ENCODE data around the gene ECSIT. TPM values are rescaled to one million over a fixed set of nuclear protein-coding genes. Genes with fewer than 3 reads are reported as not detected.

The ECSIT gene
- total and polyA plus RNA-seq, 11 donors = 69.7 to 242 (median 133) TPM

DNA sequence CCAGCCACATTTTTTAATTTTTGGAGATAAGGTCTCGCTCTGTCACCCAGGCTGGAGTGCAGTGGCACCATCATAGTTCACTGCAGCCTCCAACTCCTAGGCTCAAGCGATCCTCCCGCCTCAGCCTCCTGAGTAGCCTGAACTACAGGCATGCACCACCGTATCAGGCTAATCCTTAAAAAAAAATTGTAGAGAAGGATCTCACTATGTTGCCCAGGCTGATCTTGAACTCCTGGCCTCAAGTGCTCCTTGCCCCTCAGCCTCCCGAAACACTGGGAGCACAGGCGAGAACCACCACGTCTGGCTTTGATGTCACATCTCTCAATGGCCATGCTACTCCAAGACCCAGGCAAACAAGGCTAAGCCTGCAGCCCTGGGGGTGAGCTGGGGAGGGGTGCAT, 72.3 kb downstream of the ECSIT start:
- H3K27me3 ChIP-seq = peaks cover 0 to 24% (median 0%) of the 10 kb centered on the region in 9 donors
- no peak overlapping the region for H3K27ac ChIP-seq
- 83 to 91% (median 88%) methylated on average over 7 of the region's 7 CpGs for WGBS, 4 donors
- no peak overlapping the region for H3K4me3 ChIP-seq
- H3K4me1 ChIP-seq = peaks cover 0 to 3% (median 0%) of the 10 kb centered on the region in 12 donors
- H3K36me3 ChIP-seq = no peaks in the 10 kb centered on the region
- no peak for ATAC-seq
- H3K9me3 ChIP-seq = no peaks in the 10 kb centered on the region
- no peak for DNase-seq
- intact Hi-C loops (cut with DNase I) = no loop called here
- TF ChIP-seq CTCF (IDR thresholded peaks at IDR 0.05) (no peak), POLR2A (IDR thresholded peaks at IDR 0.05) (no peak)

Small RNAs within 50 kb of the gene (microRNA-seq; reads per million reads assigned to microRNA genes)
- 0 reads per million in 4 donors for gene MIR7974

Other genes starting within 250 kb of the ECSIT start
- not detected for gene TSPAN16, start 233.0 kb downstream of the ECSIT start, total RNA-seq
- gene TSPAN16, start 233.0 kb downstream of the ECSIT start, polyA plus RNA-seq = not detected
- 10 to 100 TPM in 3 of 9 donors, 1 to 10 TPM in 6; 5.4 to 15.1 (median 7.4) TPM for gene RAB3D, start 189.5 kb downstream of the ECSIT start, total RNA-seq
- gene RAB3D, start 189.5 kb downstream of the ECSIT start, polyA plus RNA-seq = 1 to 10 TPM; 2.5 to 3.9 TPM
- 100 to 1,000 TPM in 3 of 9 donors, 10 to 100 TPM in 6; 68.3 to 372 (median 83.9) TPM for gene TMEM205, start 182.9 kb downstream of the ECSIT start, total RNA-seq
- gene TMEM205, start 182.9 kb downstream of the ECSIT start, polyA plus RNA-seq = 100 to 1,000 TPM; 106 to 151 TPM
- gene CCDC159, start 182.6 kb downstream of the ECSIT start, total RNA-seq = 10 to 100 TPM; 13.6 to 26.2 (median 21.9) TPM
- 10 to 100 TPM; 11.5 to 34.9 TPM for gene CCDC159, start 182.6 kb downstream of the ECSIT start, polyA plus RNA-seq
- gene PLPPR2, start 173.7 kb downstream of the ECSIT start, total RNA-seq = 10 to 100 TPM in 6 of 9 donors, 1 to 10 TPM in 3; 4.5 to 24.8 (median 12.5) TPM
- gene PLPPR2, start 173.7 kb downstream of the ECSIT start, polyA plus RNA-seq = 10 to 100 TPM in 1 of 2 donors, 1 to 10 TPM in 1; 8.0 to 10.5 TPM
- 1 to 10 TPM in 7 of 9 donors, under 1 TPM in 2; 0.67 to 1.9 (median 1.5) TPM for gene SWSAP1, start 154.5 kb downstream of the ECSIT start, total RNA-seq
- gene SWSAP1, start 154.5 kb downstream of the ECSIT start, polyA plus RNA-seq = 1 to 10 TPM; 1.9 to 2.1 TPM
- gene EPOR, start 144.8 kb downstream of the ECSIT start, total RNA-seq = 1 to 10 TPM; 4.6 to 7.8 (median 5.7) TPM
- 1 to 10 TPM; 6.1 TPM for gene EPOR, start 144.8 kb downstream of the ECSIT start, polyA plus RNA-seq
- gene RGL3, start 109.8 kb downstream of the ECSIT start, total RNA-seq = 1 to 10 TPM; 2.1 to 5.0 (median 4.0) TPM
- 10 to 100 TPM in 1 of 2 donors, 1 to 10 TPM in 1; 2.2 to 11.3 TPM for gene RGL3, start 109.8 kb downstream of the ECSIT start, polyA plus RNA-seq
- gene ODAD3, start 94.0 kb downstream of the ECSIT start, total RNA-seq = under 1 TPM in 7 of 9 donors, not detected in 2; 0.18 to 0.69 (median 0.31) TPM
- gene ODAD3, start 94.0 kb downstream of the ECSIT start, polyA plus RNA-seq = under 1 TPM; 0.37 to 0.84 TPM
- gene PRKCSH, start 93.5 kb downstream of the ECSIT start, total RNA-seq = 100 to 1,000 TPM in 6 of 9 donors, 10 to 100 TPM in 3; 69.3 to 210 (median 120) TPM
- 100 to 1,000 TPM in 1 of 2 donors, 10 to 100 TPM in 1; 71.2 to 107 TPM for gene PRKCSH, start 93.5 kb downstream of the ECSIT start, polyA plus RNA-seq
- gene ELAVL3, start 48.1 kb downstream of the ECSIT start, total RNA-seq = under 1 TPM in 8 of 9 donors, not detected in 1; 0.08 to 0.75 (median 0.27) TPM
- under 1 TPM; 0.03 to 0.11 TPM for gene ELAVL3, start 48.1 kb downstream of the ECSIT start, polyA plus RNA-seq
- 1 to 10 TPM; 2.4 to 5.5 (median 3.8) TPM for gene ZNF653, start 23.3 kb downstream of the ECSIT start, total RNA-seq
- 1 to 10 TPM; 4.0 to 8.9 TPM for gene ZNF653, start 23.3 kb downstream of the ECSIT start, polyA plus RNA-seq
- 100 to 1,000 TPM in 6 of 9 donors, 10 to 100 TPM in 3; 68.6 to 979 (median 145) TPM for gene CNN1, start 9.7 kb upstream of the ECSIT start, total RNA-seq
- gene CNN1, start 9.7 kb upstream of the ECSIT start, polyA plus RNA-seq = 100 to 1,000 TPM; 306 to 426 TPM
- gene ELOF1, start 30.1 kb upstream of the ECSIT start, total RNA-seq = 10 to 100 TPM; 25.0 to 41.5 (median 27.7) TPM
- 10 to 100 TPM; 47.5 to 70.3 TPM for gene ELOF1, start 30.1 kb upstream of the ECSIT start, polyA plus RNA-seq
- gene ACP5, start 48.5 kb upstream of the ECSIT start, total RNA-seq = 10 to 100 TPM in 2 of 9 donors, 1 to 10 TPM in 6, under 1 TPM in 1; 0.56 to 54.1 (median 3.3) TPM
- 1 to 10 TPM; 1.6 to 1.9 TPM for gene ACP5, start 48.5 kb upstream of the ECSIT start, polyA plus RNA-seq
- 1 to 10 TPM; 3.5 to 9.2 (median 6.0) TPM for gene ZNF627, start 68.3 kb upstream of the ECSIT start, total RNA-seq
- 1 to 10 TPM; 2.5 to 4.6 TPM for gene ZNF627, start 68.3 kb upstream of the ECSIT start, polyA plus RNA-seq
- gene ZNF823, start 209.8 kb upstream of the ECSIT start, total RNA-seq = 1 to 10 TPM; 2.6 to 5.2 (median 4.0) TPM
- gene ZNF823, start 209.8 kb upstream of the ECSIT start, polyA plus RNA-seq = 1 to 10 TPM; 1.6 to 2.2 TPM
- 1 to 10 TPM; 2.6 to 9.3 (median 4.9) TPM for gene ZNF441, start 237.9 kb upstream of the ECSIT start, total RNA-seq
- 1 to 10 TPM; 2.4 to 2.5 TPM for gene ZNF441, start 237.9 kb upstream of the ECSIT start, polyA plus RNA-seq